ENCODE results near the gene POLN. TPM values are rescaled to one million over a fixed set of nuclear protein-coding genes. Genes with fewer than 3 reads are reported as not detected.

POLN gene
- polyA plus RNA-seq, 2 donors = 0.59 to 0.81 TPM

DNA sequence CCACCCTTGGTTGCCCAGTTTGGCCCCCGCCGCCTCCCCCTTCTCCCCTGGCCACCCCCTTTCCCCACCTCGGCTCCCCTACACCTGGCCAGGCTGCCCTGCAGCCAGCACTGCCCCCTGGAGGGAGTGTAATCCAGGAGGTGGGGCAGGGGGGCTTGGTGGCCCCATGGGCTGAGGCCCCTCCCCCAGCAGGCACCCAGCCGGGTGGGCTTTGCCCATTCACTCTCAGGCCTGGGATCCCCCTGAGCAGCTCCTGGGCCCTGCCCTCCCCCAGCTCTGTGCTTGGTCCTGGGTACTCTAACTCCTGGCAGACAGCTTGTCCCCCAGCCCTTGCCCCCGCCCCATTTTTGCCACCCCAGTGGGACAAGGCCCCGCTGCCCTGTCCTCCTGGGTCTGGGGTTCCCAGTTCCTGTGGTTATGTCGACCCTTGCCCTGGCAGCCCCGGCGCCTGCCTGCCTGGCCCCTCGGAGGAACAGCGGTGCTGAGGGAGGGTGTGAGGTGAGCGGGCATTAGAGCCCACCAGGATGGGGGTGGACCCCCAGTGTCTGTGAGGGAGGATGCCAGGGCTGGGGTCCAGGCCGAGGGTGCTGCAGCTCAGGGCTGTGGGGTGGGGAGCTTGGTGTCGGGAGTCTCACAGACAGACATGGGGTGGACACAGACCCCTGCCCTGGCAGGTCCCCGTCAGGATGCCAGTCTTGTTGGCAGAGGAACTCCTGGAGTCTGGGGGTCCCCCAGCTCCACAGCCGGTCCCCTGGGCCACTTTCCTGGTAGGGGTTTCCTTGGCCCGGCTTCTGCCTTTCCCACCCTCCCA, 172.6 kb downstream of the POLN start:
- WGBS, 2 donors = 75 to 77% methylated on average over 16 to 17 of the region's 17 CpGs
- Histone ChIP-seq H3K9me3 (ENCODE audit: control insufficient read depth in 2 of 2, insufficient read depth in 1 of 2, low read depth in 1 of 2, low read length in 1 of 2) (no peaks in the 10 kb centered on the region), H3K36me3 (ENCODE audit: control insufficient read depth in 2 of 2, insufficient read depth in 2 of 2, low read length in 1 of 2) (no peaks in the 10 kb centered on the region), H3K27me3 (ENCODE audit: control insufficient read depth in 1 of 2, insufficient read depth in 2 of 2, low read length in 2 of 2) (no peaks in the 10 kb centered on the region), H3K4me3 (ENCODE audit: low read depth in 1 of 2, low read length in 2 of 2) (no peak overlapping the region), H3K27ac (ENCODE audit: low read depth in 2 of 2, low read length in 1 of 2) (no peak overlapping the region), H3K4me1 (ENCODE audit: control insufficient read depth in 2 of 2, insufficient read depth in 2 of 2, low read length in 1 of 2) (peaks cover 0 to 2% of the 10 kb centered on the region in 2 donors)

DNA sequence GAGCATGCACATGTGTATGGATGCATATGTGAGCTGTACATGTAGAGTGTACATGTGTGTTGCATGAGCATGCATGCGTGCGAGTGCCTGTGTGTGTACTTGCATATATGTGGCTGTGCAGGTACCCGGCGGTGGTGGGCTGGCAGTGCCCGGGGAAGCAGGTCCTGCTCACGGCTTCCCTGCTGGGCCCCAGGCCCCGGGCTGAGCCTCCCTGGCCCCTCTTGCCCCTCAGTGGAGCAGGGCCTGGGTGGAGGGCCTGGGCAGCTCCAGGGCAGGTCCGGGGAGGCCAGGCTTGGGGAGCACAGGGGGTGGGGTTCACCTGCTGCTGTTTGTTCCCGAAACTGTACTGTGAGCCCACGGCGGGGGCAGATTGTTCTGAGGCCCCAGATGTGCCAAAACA, 173.4 kb downstream of the POLN start:
- no peaks in the 10 kb centered on the region for H3K9me3 ChIP-seq (ENCODE audit: control insufficient read depth in 2 of 2, insufficient read depth in 1 of 2, low read depth in 1 of 2, low read length in 1 of 2)
- H3K27me3 ChIP-seq (ENCODE audit: control insufficient read depth in 1 of 2, insufficient read depth in 2 of 2, low read length in 2 of 2) = no peaks in the 10 kb centered on the region
- H3K36me3 ChIP-seq (ENCODE audit: control insufficient read depth in 2 of 2, insufficient read depth in 2 of 2, low read length in 1 of 2) = no peaks in the 10 kb centered on the region
- H3K4me1 ChIP-seq (ENCODE audit: control insufficient read depth in 2 of 2, insufficient read depth in 2 of 2, low read length in 1 of 2) = peaks cover 0 to 4% of the 10 kb centered on the region in 2 donors
- WGBS, 2 donors = 68 to 75% methylated on average over 10 to 11 of the region's 11 CpGs
- no peak overlapping the region for H3K27ac ChIP-seq (ENCODE audit: low read depth in 2 of 2, low read length in 1 of 2)
- no peak overlapping the region for H3K4me3 ChIP-seq (ENCODE audit: low read depth in 1 of 2, low read length in 2 of 2)

DNA sequence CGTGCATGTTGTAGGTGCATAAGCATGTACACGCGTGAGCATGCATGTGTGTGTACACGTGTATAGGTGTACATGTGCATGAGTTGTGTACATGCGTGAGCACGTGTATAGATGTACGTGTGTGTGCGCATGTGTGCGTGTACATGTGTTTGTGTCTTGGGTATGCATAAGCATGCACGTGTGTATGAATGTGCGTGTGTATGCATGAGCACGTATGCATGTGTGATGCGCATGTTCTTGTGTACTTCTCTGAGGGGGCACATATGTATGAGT, 173.8 kb downstream of the POLN start:
- Histone ChIP-seq H3K27me3 (ENCODE audit: control insufficient read depth in 1 of 2, insufficient read depth in 2 of 2, low read length in 2 of 2) (no peaks in the 10 kb centered on the region), H3K4me1 (ENCODE audit: control insufficient read depth in 2 of 2, insufficient read depth in 2 of 2, low read length in 1 of 2) (peaks cover 0 to 4% of the 10 kb centered on the region in 2 donors), H3K27ac (ENCODE audit: low read depth in 2 of 2, low read length in 1 of 2) (no peak overlapping the region), H3K36me3 (ENCODE audit: control insufficient read depth in 2 of 2, insufficient read depth in 2 of 2, low read length in 1 of 2) (no peaks in the 10 kb centered on the region), H3K9me3 (ENCODE audit: control insufficient read depth in 2 of 2, insufficient read depth in 1 of 2, low read depth in 1 of 2, low read length in 1 of 2) (no peaks in the 10 kb centered on the region), H3K4me3 (ENCODE audit: low read depth in 1 of 2, low read length in 2 of 2) (no peak overlapping the region)
- 95 to 96% methylated on average over 13 of the region's 13 CpGs for WGBS, 2 donors

- Histone ChIP-seq H3K27ac (ENCODE audit: low read depth in 2 of 2, low read length in 1 of 2) (no peak overlapping the region), H3K4me1 (ENCODE audit: control insufficient read depth in 2 of 2, insufficient read depth in 2 of 2, low read length in 1 of 2) (peaks cover 0 to 4% of the 10 kb centered on the region in 2 donors), H3K27me3 (ENCODE audit: control insufficient read depth in 1 of 2, insufficient read depth in 2 of 2, low read length in 2 of 2) (no peaks in the 10 kb centered on the region), H3K36me3 (ENCODE audit: control insufficient read depth in 2 of 2, insufficient read depth in 2 of 2, low read length in 1 of 2) (no peaks in the 10 kb centered on the region), H3K4me3 (ENCODE audit: low read depth in 1 of 2, low read length in 2 of 2) (no peak overlapping the region), H3K9me3 (ENCODE audit: control insufficient read depth in 2 of 2, insufficient read depth in 1 of 2, low read depth in 1 of 2, low read length in 1 of 2) (no peaks in the 10 kb centered on the region)
- WGBS, 2 donors = 80 to 83% methylated on average over 26 of the region's 26 CpGs
Observed at GRCh38 chr4:2067446-2068197, 174.3 kb downstream of the POLN start.

GRCh38 chr4:2066571-2067445, 175.1 kb downstream of the POLN start:
- Histone ChIP-seq H3K36me3 (ENCODE audit: control insufficient read depth in 2 of 2, insufficient read depth in 2 of 2, low read length in 1 of 2) (no peaks in the 10 kb centered on the region), H3K27me3 (ENCODE audit: control insufficient read depth in 1 of 2, insufficient read depth in 2 of 2, low read length in 2 of 2) (peaks cover 0 to 4% of the 10 kb centered on the region in 2 donors), H3K4me3 (ENCODE audit: low read depth in 1 of 2, low read length in 2 of 2) (no peak overlapping the region), H3K27ac (ENCODE audit: low read depth in 2 of 2, low read length in 1 of 2) (no peak overlapping the region), H3K4me1 (ENCODE audit: control insufficient read depth in 2 of 2, insufficient read depth in 2 of 2, low read length in 1 of 2) (peaks cover 0 to 2% of the 10 kb centered on the region in 2 donors), H3K9me3 (ENCODE audit: control insufficient read depth in 2 of 2, insufficient read depth in 1 of 2, low read depth in 1 of 2, low read length in 1 of 2) (no peaks in the 10 kb centered on the region)
- WGBS, 2 donors = 72 to 82% methylated on average over 28 to 29 of the region's 29 CpGs

DNA sequence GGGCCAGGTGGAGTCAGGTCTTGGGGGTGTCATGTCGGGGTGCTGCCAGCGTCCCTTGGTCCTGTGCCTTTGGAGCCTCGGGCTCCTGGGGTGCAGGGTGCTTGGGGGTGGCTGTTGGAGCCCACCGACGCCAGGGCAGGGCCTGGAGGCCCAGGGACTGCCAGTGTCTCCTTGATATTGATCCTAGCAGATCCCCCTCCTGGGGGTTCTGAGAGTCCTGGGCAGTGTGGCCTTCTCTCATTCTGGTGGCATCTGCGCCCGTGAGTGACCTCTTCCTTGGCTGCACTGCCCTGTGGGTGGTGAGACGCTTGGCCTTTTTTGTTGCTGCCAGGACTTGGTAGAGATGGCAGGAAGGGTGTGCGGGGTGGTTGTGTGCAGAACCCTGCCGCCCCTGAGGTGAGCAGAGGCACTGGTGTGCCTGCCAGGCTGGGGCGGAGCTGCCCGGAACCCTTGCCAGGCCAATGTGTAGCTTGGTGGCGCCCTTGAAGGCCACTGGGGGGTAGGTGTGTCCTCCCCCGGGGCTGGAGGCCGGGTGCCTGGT, 175.8 kb downstream of the POLN start:
- Histone ChIP-seq H3K9me3 (ENCODE audit: control insufficient read depth in 2 of 2, insufficient read depth in 1 of 2, low read depth in 1 of 2, low read length in 1 of 2) (no peaks in the 10 kb centered on the region), H3K27ac (ENCODE audit: low read depth in 2 of 2, low read length in 1 of 2) (no peak overlapping the region), H3K36me3 (ENCODE audit: control insufficient read depth in 2 of 2, insufficient read depth in 2 of 2, low read length in 1 of 2) (no peaks in the 10 kb centered on the region), H3K27me3 (ENCODE audit: control insufficient read depth in 1 of 2, insufficient read depth in 2 of 2, low read length in 2 of 2) (peaks cover 0 to 7% of the 10 kb centered on the region in 2 donors), H3K4me1 (ENCODE audit: control insufficient read depth in 2 of 2, insufficient read depth in 2 of 2, low read length in 1 of 2) (peaks cover 0 to 2% of the 10 kb centered on the region in 2 donors), H3K4me3 (ENCODE audit: low read depth in 1 of 2, low read length in 2 of 2) (no peak overlapping the region)
- 68 to 70% methylated on average over 14 to 15 of the region's 15 CpGs for WGBS, 2 donors

- H3K4me1 ChIP-seq (ENCODE audit: control insufficient read depth in 2 of 2, insufficient read depth in 2 of 2, low read length in 1 of 2) = peaks cover 0 to 4% of the 10 kb centered on the region in 2 donors
- no peak overlapping the region for H3K27ac ChIP-seq (ENCODE audit: low read depth in 2 of 2, low read length in 1 of 2)
- no peaks in the 10 kb centered on the region for H3K36me3 ChIP-seq (ENCODE audit: control insufficient read depth in 2 of 2, insufficient read depth in 2 of 2, low read length in 1 of 2)
- H3K4me3 ChIP-seq (ENCODE audit: low read depth in 1 of 2, low read length in 2 of 2) = no peak overlapping the region
- H3K27me3 ChIP-seq (ENCODE audit: control insufficient read depth in 1 of 2, insufficient read depth in 2 of 2, low read length in 2 of 2) = peaks cover 0 to 10% of the 10 kb centered on the region in 2 donors
- H3K9me3 ChIP-seq (ENCODE audit: control insufficient read depth in 2 of 2, insufficient read depth in 1 of 2, low read depth in 1 of 2, low read length in 1 of 2) = no peaks in the 10 kb centered on the region
- 72 to 80% methylated on average over 19 to 24 of the region's 24 CpGs for WGBS, 2 donors
Observed at GRCh38 chr4:2065106-2065930, 176.6 kb downstream of the POLN start.

DNA sequence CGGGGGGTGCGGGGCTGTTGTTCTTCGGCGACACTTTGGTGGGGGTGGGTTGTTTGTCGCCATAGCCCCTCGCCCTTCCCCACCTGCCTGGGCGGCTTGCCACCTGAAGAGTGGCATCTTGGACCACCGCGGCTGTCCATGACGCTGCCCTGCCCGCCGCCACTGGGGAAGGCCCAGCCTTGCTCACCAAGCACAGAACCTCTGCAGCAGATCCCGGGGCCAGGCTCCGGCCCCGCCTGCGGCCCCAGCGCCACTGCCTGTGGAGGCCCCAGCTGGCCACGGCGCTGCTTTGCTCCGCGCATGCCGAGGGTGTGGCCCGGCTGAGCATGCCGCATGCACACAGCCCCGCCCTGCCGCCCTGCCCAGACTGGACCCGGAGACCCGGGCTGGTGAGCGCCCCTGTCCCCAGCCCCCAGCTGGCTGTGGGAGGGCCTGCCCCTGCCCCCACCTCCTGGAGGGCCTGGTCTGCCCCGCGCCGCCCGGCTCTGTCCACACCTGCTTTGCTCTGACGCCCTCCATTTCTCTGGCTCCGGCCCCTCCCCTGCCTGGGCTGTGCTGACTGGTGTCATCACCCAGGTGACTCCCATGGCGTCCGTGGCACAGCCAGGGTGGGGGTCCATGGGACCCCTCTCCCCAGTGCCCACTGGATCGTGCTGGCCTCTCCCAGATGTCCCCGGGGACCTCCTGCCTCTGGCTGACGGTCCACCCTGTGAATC, 177.5 kb downstream of the POLN start:
- Histone ChIP-seq H3K27me3 (ENCODE audit: control insufficient read depth in 1 of 2, insufficient read depth in 2 of 2, low read length in 2 of 2) (peaks cover 0 to 14% of the 10 kb centered on the region in 2 donors), H3K9me3 (ENCODE audit: control insufficient read depth in 2 of 2, insufficient read depth in 1 of 2, low read depth in 1 of 2, low read length in 1 of 2) (no peaks in the 10 kb centered on the region), H3K36me3 (ENCODE audit: control insufficient read depth in 2 of 2, insufficient read depth in 2 of 2, low read length in 1 of 2) (no peaks in the 10 kb centered on the region), H3K4me3 (ENCODE audit: low read depth in 1 of 2, low read length in 2 of 2) (no peak overlapping the region), H3K4me1 (ENCODE audit: control insufficient read depth in 2 of 2, insufficient read depth in 2 of 2, low read length in 1 of 2) (peaks cover 0 to 4% of the 10 kb centered on the region in 2 donors), H3K27ac (ENCODE audit: low read depth in 2 of 2, low read length in 1 of 2) (no peak overlapping the region)
- WGBS, 2 donors = 59 to 74% methylated on average over 38 to 40 of the region's 40 CpGs

All from esophagus (tissue), 2 donors.